Activated CD4-positive, alpha-beta T cell treated with anti-CD3 and anti-CD28 coated beads for 36 hours (primary cell): ENCODE results near the gene RALGPS1. TPM values are rescaled to one million over a fixed set of nuclear protein-coding genes. Genes with fewer than 3 reads are reported as not detected.

Source experiments
- ATAC-seq: fragments of 200-7000 bp; cut with Tn5 transposase; one replicate; pipeline ENCODE4 v1.10.0; 2021; ENCODE audit warnings: mild to moderate bottlenecking, moderate library complexity
- CTCF ChIA-PET: fragments of 350-600 bp; sonication (Branson Sonifier 250); formaldehyde crosslinking; loops from one replicate; lab custom pipeline; 2021; ENCODE audit warnings: antibody characterized with exemption; lab: Charles Lee
- POLR2A ChIA-PET: fragments of 350-600 bp; sonication (Branson Sonifier 250); formaldehyde crosslinking; loops from one replicate; lab custom pipeline; 2021; ENCODE audit warnings: antibody characterized with exemption, inconsistent platforms; lab: Charles Lee
- DNase-seq: peaks from one replicate; pipeline ENCODE4 v3.0.0-alpha.2; 2020
- H3K27ac Mint-ChIP-seq: one replicate; pipeline ENCODE4 v1.8.0; 2021; ENCODE audit warnings: mixed read lengths
- H3K27me3 Mint-ChIP-seq: one replicate; pipeline ENCODE4 v1.8.0; 2021; ENCODE audit warnings: mixed read lengths
- H3K36me3 Mint-ChIP-seq: one replicate; pipeline ENCODE4 v1.8.0; 2021; ENCODE audit warnings: low read depth, mixed read lengths
- H3K4me1 Mint-ChIP-seq: one replicate; pipeline ENCODE4 v1.8.0; 2021; ENCODE audit warnings: mixed read lengths
- H3K4me3 Mint-ChIP-seq: one replicate; pipeline ENCODE4 v1.8.0; 2021; ENCODE audit warnings: mild to moderate bottlenecking, moderate library complexity, mixed read lengths
- H3K9me3 Mint-ChIP-seq: one replicate; pipeline ENCODE4 v1.8.0; 2021; ENCODE audit warnings: low read depth, mixed read lengths
- intact Hi-C, 2 experiments: fragments of 100-400 bp; cut with DNase I in 1 of 2; cut with micrococcal nuclease in 1 of 2; formaldehyde crosslinking; loops; one replicate each; pipeline versions ENCODE4 v1.14.2 to v1.15.1; 2022 to 2024; cut with DNase I, micrococcal nuclease
- total RNA-seq, 2 experiments: library from RNA; stranded (reverse); gene quantifications; one replicate each; pipeline ENCODE4 v1.2.3, GENCODE V29; 2021

Gene RALGPS1
- total RNA-seq, 2 experiments from 2014 or later, result 1.2 to 2.2 TPM

DNA sequence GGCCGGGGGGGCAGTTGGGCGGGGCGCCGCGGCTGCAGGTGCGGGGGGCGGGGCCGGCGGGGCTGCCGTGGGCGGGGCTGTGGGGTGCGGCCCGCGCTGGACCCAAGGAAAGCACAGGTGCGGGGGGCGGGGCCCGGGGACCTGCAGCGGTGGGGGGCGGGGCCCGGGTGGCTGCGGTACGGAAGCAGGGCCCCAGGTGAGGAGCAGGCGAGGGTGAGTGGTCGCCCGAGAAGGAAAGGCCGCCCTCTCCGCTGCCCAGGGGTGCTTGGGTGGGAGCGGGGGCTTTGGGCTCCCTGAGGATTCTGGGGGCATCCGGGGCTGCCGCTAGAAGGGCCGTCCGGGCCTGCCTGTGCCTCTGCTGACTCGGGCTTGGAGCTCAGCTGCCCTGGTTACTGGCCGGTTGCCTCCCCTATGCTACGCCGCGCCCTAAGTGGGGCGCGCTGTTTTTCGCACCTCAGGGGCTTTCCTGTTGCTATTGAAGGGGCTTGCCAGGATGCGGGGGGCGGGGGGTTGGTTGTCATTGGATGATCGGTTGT is 767 bp downstream of the RALGPS1 start:
- ChIA-PET CTCF (interaction anchor here (0.6 kb wide), 1 partner anchor 12 kb away, joined by 3 read pairs; no protein-coding TSS in a partner anchor), POLR2A (no interaction called here)
- intact Hi-C loops, result loop anchor here in 1 of 2 experiments (1.0 to 5.0 kb wide), 2 partner anchors 309 to 802 kb away; partner anchors contain the start of genes PTRH1 and TTC16
- Mint-ChIP-seq H3K27ac (no peak overlapping the region), H3K36me3 (no peaks in the 10 kb centered on the region), H3K9me3 (peaks cover 4% of the 10 kb centered on the region), H3K4me1 (peaks cover 3% of the 10 kb centered on the region), H3K4me3 (peak overlapping the region; percentile 56), H3K27me3 (peaks cover 14% of the 10 kb centered on the region)
- DNase-seq (peak; percentile 64), ATAC-seq (no peak)

DNA sequence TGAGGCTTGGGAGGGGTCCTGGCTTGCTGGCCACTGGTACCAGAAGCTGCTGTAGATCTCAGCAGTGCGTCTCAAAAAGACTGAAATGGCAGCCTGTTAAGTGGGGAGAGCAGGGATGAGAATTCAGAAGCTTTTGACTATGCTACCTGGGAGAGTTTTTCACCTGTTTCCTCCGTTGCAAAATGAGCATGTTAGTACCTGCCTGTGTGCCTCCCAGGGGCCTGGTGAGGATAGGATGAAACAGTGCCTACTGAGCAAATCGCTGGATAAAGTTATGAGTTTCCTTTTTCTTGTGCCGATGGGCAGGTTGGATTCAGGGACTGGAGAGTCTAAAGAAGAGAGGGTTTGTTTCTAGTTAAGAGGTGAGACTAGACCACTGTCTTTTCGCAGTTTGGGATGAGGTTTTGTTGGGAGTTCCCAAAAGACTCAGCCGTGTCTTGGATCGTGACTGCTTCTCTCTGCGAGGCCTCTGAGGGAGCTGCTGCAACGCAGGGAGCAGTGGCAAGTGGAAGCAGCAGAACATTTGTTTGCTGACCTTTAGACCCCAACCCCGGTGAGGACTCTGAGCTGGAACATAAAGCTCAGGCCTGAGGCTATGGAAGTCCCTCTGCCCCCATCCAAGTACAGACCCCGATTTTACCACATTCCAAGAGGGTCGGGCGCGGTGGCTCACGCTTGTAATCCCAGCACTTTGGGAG is 1.4 kb downstream of the RALGPS1 start:
- H3K27ac Mint-ChIP-seq, result no peak overlapping the region
- H3K4me1 Mint-ChIP-seq, result peaks cover 3% of the 10 kb centered on the region
- intact Hi-C loops, result loop anchor here in 1 of 2 experiments (1.0 to 5.0 kb wide), 2 partner anchors 308 to 801 kb away; partner anchors contain the start of genes PTRH1 and TTC16
- H3K27me3 Mint-ChIP-seq, result peaks cover 14% of the 10 kb centered on the region
- H3K36me3 Mint-ChIP-seq, result no peaks in the 10 kb centered on the region
- ChIA-PET CTCF (interaction anchor here (0.6 kb wide), 1 partner anchor 12 kb away, joined by 3 read pairs; no protein-coding TSS in a partner anchor), POLR2A (no interaction called here)
- ATAC-seq (no peak), DNase-seq (no peak)
- H3K4me3 Mint-ChIP-seq, result peak overlapping the region; percentile 56
- peaks cover 4% of the 10 kb centered on the region for H3K9me3 Mint-ChIP-seq

DNA sequence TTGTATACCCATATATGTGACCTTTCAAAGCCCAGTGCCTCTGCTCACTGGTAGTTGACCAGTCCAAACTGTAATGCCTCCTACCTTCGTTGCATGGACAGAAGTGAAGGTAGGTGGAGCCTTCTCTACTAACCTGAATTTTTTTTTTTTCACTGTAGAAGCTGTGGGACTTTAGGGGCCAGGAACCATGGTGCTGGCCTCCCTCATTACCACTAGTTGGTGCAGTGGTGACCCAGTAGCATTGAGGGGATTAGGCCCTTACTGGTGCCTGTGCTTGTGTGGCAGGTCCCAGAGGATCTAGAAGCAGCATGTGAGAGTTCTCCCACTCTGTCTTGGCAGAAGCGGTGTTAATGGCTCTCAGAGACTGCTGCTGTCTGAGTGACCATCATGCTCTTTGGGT is 2.3 kb downstream of the RALGPS1 start:
- DNase-seq (no peak), ATAC-seq (no peak)
- H3K27ac Mint-ChIP-seq, result no peak overlapping the region
- H3K36me3 Mint-ChIP-seq, result no peaks in the 10 kb centered on the region
- intact Hi-C loops, result loop anchor here in 1 of 2 experiments (5.0 kb wide), 1 partner anchor 800 kb away; the partner anchor contains the start of genes PTRH1 and TTC16
- ChIA-PET POLR2A (no interaction called here), CTCF (no interaction called here)
- peaks cover 3% of the 10 kb centered on the region for H3K9me3 Mint-ChIP-seq
- peaks cover 3% of the 10 kb centered on the region for H3K4me1 Mint-ChIP-seq
- no peak overlapping the region for H3K4me3 Mint-ChIP-seq
- H3K27me3 Mint-ChIP-seq, result peaks cover 13% of the 10 kb centered on the region

DNA sequence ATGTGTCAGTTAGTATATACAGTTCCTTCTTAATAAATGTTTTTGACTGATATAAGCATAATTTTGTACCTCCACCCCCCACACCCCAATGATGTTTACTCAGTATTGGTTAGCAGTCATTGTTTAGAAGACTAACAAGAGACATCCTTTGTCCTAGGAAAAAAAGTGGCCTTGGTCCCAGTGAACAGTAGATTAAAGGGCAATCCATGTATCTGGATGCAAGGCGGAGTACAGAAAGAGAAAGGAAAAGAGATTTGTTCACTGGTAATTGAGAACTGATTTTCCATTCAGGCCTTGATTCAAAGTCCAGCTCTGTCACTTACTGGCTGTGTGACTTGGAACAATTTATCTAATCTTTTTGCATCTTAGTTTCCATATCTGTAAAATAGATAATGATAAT is 4.6 kb downstream of the RALGPS1 start:
- Mint-ChIP-seq H3K4me3 (no peak overlapping the region), H3K9me3 (no peaks in the 10 kb centered on the region), H3K4me1 (peaks cover 3% of the 10 kb centered on the region), H3K36me3 (no peaks in the 10 kb centered on the region), H3K27ac (no peak overlapping the region), H3K27me3 (peaks cover 7% of the 10 kb centered on the region)
- DNase-seq (no peak), ATAC-seq (no peak)
- intact Hi-C loops, result loop anchor here in 1 of 2 experiments (5.0 kb wide), 1 partner anchor 798 kb away; the partner anchor contains the start of genes PTRH1 and TTC16
- ChIA-PET CTCF (interaction anchor here (0.6 kb wide), 1 partner anchor 1563 kb away, joined by 7 read pairs; no protein-coding TSS in a partner anchor), POLR2A (no interaction called here)

DNA sequence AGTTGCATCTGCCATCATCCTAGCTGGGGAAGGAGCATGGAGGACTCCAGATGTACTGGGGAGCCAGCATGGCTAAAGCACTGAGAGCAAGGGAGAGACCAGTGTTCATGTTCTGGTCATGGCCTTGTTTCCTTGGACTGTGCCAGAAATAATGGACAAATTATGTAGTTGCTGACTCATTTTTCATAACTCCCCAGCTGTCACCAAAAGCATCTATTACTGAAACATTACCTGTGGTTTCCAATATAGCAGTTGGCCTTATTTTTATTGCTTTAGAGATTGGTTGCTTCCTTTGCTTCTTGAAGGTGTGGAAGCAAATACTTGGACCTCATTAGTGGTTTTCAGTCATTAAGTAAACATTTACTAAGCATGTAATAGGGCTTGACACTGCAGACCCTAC is 11.3 kb downstream of the RALGPS1 start:
- H3K27me3 Mint-ChIP-seq, result peaks cover 2% of the 10 kb centered on the region
- H3K4me1 Mint-ChIP-seq, result no peaks in the 10 kb centered on the region
- no peaks in the 10 kb centered on the region for H3K36me3 Mint-ChIP-seq
- no peak overlapping the region for H3K27ac Mint-ChIP-seq
- DNase-seq (no peak), ATAC-seq (no peak)
- POLR2A ChIA-PET, result no interaction called here
- CTCF ChIA-PET, result interaction anchor here (0.6 to 1.2 kb wide), 2 partner anchors 16 to 1514 kb away, joined by 3 to 4 read pairs; no protein-coding TSS in a partner anchor
- H3K9me3 Mint-ChIP-seq, result no peaks in the 10 kb centered on the region
- intact Hi-C loops, result no loop called here
- no peak overlapping the region for H3K4me3 Mint-ChIP-seq

DNA sequence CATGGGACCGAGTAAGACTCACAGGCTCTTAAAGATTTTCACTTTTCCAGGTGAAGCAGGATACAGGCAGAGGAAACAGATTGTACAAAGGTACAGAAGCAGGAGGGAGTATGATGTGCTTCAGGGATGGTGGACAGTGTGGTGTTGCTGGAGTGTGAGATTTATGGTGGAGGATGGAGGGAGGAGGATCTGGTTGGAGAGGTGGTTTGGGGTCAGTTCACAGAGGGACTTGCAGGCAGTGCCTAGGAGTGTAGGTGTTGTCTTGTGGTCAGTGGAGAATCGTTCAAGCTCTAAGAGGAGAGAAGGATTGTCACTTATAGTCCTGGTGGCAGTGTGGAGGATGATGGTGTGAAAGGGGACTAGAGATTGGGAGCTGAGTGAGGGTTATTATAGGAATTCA is 11.8 kb downstream of the RALGPS1 start:
- ChIA-PET CTCF (interaction anchor here (1.2 to 1.5 kb wide), 2 partner anchors 11 to 16 kb away, joined by 4 read pairs; no protein-coding TSS in a partner anchor), POLR2A (no interaction called here)
- Mint-ChIP-seq H3K4me1 (no peaks in the 10 kb centered on the region), H3K36me3 (no peaks in the 10 kb centered on the region), H3K9me3 (no peaks in the 10 kb centered on the region), H3K4me3 (no peak overlapping the region), H3K27ac (no peak overlapping the region), H3K27me3 (peaks cover 2% of the 10 kb centered on the region)
- DNase-seq, result no peak
- intact Hi-C loops, result no loop called here
- no peak for ATAC-seq

DNA sequence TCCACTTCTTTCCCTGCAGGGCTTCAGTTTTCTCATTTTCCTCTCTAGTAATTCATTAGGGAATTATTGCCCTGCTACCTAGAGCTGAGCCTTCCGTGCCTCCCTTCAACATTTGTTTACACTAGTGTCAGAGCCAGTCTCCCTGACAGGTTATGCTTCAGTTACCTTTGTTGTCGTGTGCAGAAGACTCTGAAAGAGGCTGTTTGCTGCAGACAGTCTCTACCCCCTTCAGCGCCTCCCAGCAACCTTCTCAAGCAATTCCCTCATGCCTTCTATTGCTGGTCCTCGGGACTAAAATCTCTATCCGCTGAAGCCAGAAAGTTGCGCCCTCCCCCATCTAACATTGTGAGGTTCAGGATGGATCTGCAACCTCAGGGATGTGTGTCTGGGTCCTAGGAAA is 12.8 kb downstream of the RALGPS1 start:
- intact Hi-C loops, result no loop called here
- no peaks in the 10 kb centered on the region for H3K36me3 Mint-ChIP-seq
- ChIA-PET POLR2A (no interaction called here), CTCF (interaction anchor here (1.5 kb wide), 1 partner anchor 10 kb away, joined by 4 read pairs; no protein-coding TSS in a partner anchor)
- no peak overlapping the region for H3K27ac Mint-ChIP-seq
- H3K4me3 Mint-ChIP-seq, result no peak overlapping the region
- H3K4me1 Mint-ChIP-seq, result no peaks in the 10 kb centered on the region
- no peak for DNase-seq
- no peak for ATAC-seq
- no peaks in the 10 kb centered on the region for H3K9me3 Mint-ChIP-seq
- H3K27me3 Mint-ChIP-seq, result peaks cover 2% of the 10 kb centered on the region

DNA sequence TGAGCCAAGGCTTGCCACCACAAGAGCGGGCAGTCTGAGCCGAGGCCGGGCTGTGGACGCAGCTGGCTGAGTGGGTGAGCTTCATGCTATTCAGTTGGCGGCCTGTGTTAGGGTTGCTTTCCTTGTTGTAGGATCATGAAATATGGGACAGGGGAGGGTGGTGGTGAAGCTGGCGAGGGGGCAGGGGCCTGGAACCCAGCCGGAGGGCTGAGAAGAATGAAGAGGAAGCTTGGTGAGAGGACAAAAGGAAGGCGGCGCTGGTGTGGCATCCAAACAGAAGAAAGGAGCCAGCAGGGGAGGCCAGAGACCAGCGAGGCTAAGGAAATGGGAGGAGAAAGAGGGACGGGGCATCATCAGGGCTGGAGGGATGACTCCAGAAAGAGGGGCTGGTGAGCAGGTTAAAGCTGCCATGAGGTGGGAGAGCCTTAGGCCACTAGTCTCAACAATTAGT is 18.3 kb downstream of the RALGPS1 start:
- H3K27ac Mint-ChIP-seq, result no peak overlapping the region
- ChIA-PET POLR2A (no interaction called here), CTCF (interaction anchor here (0.6 to 1.5 kb wide), 2 partner anchors 266 to 447 kb away, joined by 3 to 4 read pairs; no protein-coding TSS in a partner anchor)
- H3K36me3 Mint-ChIP-seq, result no peaks in the 10 kb centered on the region
- intact Hi-C loops, result no loop called here
- no peaks in the 10 kb centered on the region for H3K4me1 Mint-ChIP-seq
- no peak for DNase-seq
- H3K4me3 Mint-ChIP-seq, result no peak overlapping the region
- peaks cover 2% of the 10 kb centered on the region for H3K27me3 Mint-ChIP-seq
- H3K9me3 Mint-ChIP-seq, result no peaks in the 10 kb centered on the region
- no peak for ATAC-seq

DNA sequence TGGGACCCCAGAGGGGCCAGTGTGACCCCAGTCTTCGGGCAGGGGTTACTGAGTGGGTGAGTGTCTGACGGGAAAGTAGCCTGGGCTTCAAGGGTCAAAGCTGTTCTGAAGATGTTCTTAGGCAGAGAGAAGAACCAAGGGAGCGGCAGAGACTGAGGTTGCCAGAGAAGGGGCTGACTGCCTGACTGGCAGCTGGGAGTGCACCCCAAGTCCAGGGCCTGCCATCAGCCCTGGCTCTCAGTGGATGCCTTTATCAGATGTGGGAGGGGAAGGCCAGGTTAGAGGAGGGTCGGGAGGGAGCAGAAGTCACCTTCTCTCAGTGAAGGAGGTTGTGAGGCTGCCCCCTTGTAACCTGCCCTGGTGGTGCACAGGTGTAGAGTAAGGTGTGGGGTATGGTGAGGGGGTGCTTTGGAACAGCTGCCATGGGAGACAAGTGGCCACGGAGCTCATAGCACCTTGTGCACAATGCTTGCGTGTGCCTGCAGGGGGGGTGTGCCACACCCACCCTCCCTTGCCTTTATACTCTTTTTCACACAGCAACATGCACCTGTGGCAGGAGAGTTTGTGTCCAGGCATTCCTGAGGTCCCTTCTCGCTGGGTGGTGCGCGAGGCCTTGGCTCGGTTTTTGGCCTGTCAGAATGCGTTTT is 18.9 kb downstream of the RALGPS1 start:
- H3K27ac Mint-ChIP-seq, result no peak overlapping the region
- H3K4me3 Mint-ChIP-seq, result no peak overlapping the region
- ATAC-seq (no peak), DNase-seq (no peak)
- H3K36me3 Mint-ChIP-seq, result no peaks in the 10 kb centered on the region
- H3K4me1 Mint-ChIP-seq, result no peaks in the 10 kb centered on the region
- ChIA-PET CTCF (interaction anchor here (1.5 kb wide), 1 partner anchor 265 kb away, joined by 4 read pairs; no protein-coding TSS in a partner anchor), POLR2A (no interaction called here)
- H3K9me3 Mint-ChIP-seq, result no peaks in the 10 kb centered on the region
- intact Hi-C loops, result no loop called here
- H3K27me3 Mint-ChIP-seq, result peaks cover 2% of the 10 kb centered on the region

DNA sequence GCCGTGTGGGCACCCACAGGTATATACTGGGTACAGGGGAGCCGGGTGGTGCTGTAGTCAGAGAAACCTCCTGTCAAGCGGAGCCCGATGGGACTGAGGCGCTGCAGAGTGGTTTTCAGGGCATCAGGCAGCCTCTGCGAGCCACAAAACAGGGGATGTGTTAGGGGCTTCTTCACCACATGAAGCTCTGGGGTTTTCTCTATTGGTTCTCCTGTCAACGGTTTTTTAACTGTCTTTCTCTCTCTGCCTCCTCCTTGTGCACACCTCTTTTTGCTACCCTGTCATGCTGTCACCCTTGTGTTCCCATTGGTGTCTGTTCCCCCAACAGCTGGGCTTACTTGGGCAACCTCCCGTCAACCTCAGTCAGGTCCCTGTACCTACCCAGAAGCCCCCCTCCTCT is 19.9 kb downstream of the RALGPS1 start:
- ChIA-PET CTCF (interaction anchor here (1.0 kb wide), 1 partner anchor 62 kb away, joined by 3 read pairs; no protein-coding TSS in a partner anchor), POLR2A (no interaction called here)
- Mint-ChIP-seq H3K9me3 (no peaks in the 10 kb centered on the region), H3K4me3 (no peak overlapping the region), H3K27me3 (no peaks in the 10 kb centered on the region), H3K4me1 (no peaks in the 10 kb centered on the region), H3K27ac (no peak overlapping the region), H3K36me3 (no peaks in the 10 kb centered on the region)
- ATAC-seq (no peak), DNase-seq (no peak)
- intact Hi-C loops, result no loop called here

DNA sequence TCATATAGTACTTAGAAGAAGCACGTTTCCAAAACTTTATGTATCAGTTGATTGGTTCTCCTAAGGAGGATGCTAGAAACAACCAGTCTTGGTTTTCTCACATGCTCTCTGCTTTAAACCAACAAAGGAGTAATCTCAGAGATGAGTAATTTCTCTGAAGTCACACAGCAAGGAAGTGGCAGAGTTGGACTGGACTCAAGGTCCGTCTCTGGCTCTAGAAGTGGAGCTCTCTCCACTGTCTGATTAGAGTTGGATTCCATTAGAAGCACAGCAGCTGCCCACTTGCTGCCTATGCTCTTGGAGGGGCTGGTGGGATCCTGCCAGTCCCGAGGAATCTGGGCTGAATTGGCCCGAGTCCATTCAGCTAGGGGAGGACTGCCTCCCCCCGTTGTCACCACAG is 21.0 kb downstream of the RALGPS1 start:
- Mint-ChIP-seq H3K9me3 (no peaks in the 10 kb centered on the region), H3K27ac (no peak overlapping the region), H3K36me3 (no peaks in the 10 kb centered on the region), H3K4me3 (no peak overlapping the region), H3K27me3 (peaks cover 2% of the 10 kb centered on the region), H3K4me1 (peaks cover 2% of the 10 kb centered on the region)
- intact Hi-C loops, result no loop called here
- ChIA-PET POLR2A (no interaction called here), CTCF (no interaction called here)
- no peak for ATAC-seq
- DNase-seq, result no peak
